A673 (cell line): ENCODE measurements around the gene NKD1. TPM values are rescaled to one million over a fixed set of nuclear protein-coding genes. Genes with fewer than 3 reads are reported as not detected.

ENCODE experiments used
- BruUV-seq: library from RNA; stranded (reverse); fragments of 400-500 nt; replicated peaks from 2 replicates; lab custom pipeline; 2021; lab: Mats Ljungman, UMichigan
- CTCF ChIA-PET: fragments of 300-600 bp; sonication (Branson Sonifier 250); formaldehyde crosslinking; loops from one replicate; lab custom pipeline; 2022; ENCODE audit warnings: antibody characterized with exemption; lab: Charles Lee
- POLR2A ChIA-PET: fragments of 300-600 bp; sonication (Branson Sonifier 250); formaldehyde crosslinking; loops from one replicate; lab custom pipeline; 2022; ENCODE audit warnings: antibody characterized with exemption; ENCODE audit not compliant: low non-redundant PET; lab: Charles Lee
- DNase-seq: peaks from one replicate; pipeline ENCODE4 v3.0.0-alpha.2; 2015; ENCODE audit warnings: low spot score
- H3K27ac ChIP-seq: fragments of 200-600 bp; sonication (generic); 2 replicates; pipeline ENCODE4 v1.5.1; 2016; ENCODE audit warnings: mixed run types, low read depth, mild to moderate bottlenecking, mixed read lengths, antibody characterized with exemption, low read length; ENCODE audit not compliant: poor library complexity, severe bottlenecking
- H3K27me3 ChIP-seq: fragments of 200-600 bp; sonication (generic); replicated peaks from 2 replicates; pipeline ENCODE4 v1.6.1; 2017; ENCODE audit warnings: mixed run types, low read depth, mild to moderate bottlenecking, mixed read lengths, antibody characterized with exemption, low read length; ENCODE audit not compliant: insufficient read depth, poor library complexity
- H3K36me3 ChIP-seq: fragments of 200-600 bp; sonication (generic); 2 replicates; pipeline ENCODE4 v1.6.1; 2016; ENCODE audit warnings: mixed run types, mild to moderate bottlenecking, mixed read lengths, antibody characterized with exemption, low read length; ENCODE audit not compliant: insufficient read depth, poor library complexity, severe bottlenecking
- H3K4me1 ChIP-seq: fragments of 200-600 bp; sonication (generic); 2 replicates; pipeline ENCODE4 v1.6.1; 2017; ENCODE audit warnings: mixed run types, mild to moderate bottlenecking, mixed read lengths, antibody characterized with exemption, low read length; ENCODE audit not compliant: insufficient read depth, poor library complexity, severe bottlenecking
- H3K4me3 ChIP-seq: fragments of 200-600 bp; sonication (generic); 2 replicates; pipeline ENCODE4 v1.5.1; 2016; ENCODE audit warnings: low read depth, mixed run types, mild to moderate bottlenecking, mixed read lengths, low read length; ENCODE audit not compliant: poor library complexity, severe bottlenecking
- H3K9me3 ChIP-seq: fragments of 200-600 bp; sonication (generic); 2 replicates; pipeline ENCODE4 v1.6.1; 2016; ENCODE audit warnings: mixed run types, low read depth, mild to moderate bottlenecking, mixed read lengths, antibody characterized with exemption, low read length; ENCODE audit not compliant: poor library complexity, severe bottlenecking
- EZH2 ChIP-seq: fragments of 200-600 bp; sonication (generic); IDR thresholded peaks from 2 replicates; pipeline ENCODE4 v1.6.1; 2017; ENCODE audit warnings: borderline replicate concordance, low read depth, mild to moderate bottlenecking, mixed read lengths, antibody characterized with exemption, low read length; ENCODE audit not compliant: poor library complexity, severe bottlenecking
- intact Hi-C: fragments of 100-400 bp; cut with micrococcal nuclease; formaldehyde crosslinking; loops from one replicate; pipeline ENCODE4 v1.10.0; 2022; ENCODE audit not compliant: unreplicated experiment
- total RNA-seq: library from RNA; stranded (reverse); gene quantifications from 2 replicates; pipeline ENCODE4 v1.2.3, GENCODE V29; 2021
- TF ChIP-seq, protein P1 (sequence below): fragments of 300-800, 200-600 bp; sonication (generic); conservative IDR thresholded peaks from 2 replicates; pipeline ENCODE4 v1.5.1; 2017; ENCODE audit warnings: low read depth, mild to moderate bottlenecking, antibody characterized with exemption, low read length, moderate library complexity, mixed read lengths

NKD1 gene
- total RNA-seq, 1 experiment from 2014 or later = 1.1 TPM

DNA sequence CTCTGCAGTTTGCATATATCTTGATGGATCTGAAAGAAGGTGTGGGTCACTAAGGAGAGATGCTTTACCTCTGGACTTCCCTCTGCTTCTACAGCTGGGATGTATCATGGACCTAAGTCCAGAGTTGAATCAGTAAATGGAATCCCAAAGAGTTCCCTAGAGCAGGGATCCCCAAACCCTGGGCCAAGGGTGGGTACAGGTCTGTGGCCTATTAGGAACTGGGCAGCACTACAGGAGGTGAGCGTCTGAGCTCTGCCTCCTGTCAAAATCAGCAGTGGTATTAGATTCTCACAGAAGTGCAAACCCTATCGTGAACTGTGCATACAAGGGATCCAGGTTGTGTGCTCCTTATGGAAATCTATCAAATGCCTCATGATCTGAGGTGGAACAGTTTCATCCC is 39.3 kb downstream of the NKD1 start:
- Histone ChIP-seq H3K4me1 (peaks cover 6% of the 10 kb centered on the region), H3K27me3 (no peaks in the 10 kb centered on the region), H3K4me3 (no peak overlapping the region), H3K9me3 (no peaks in the 10 kb centered on the region), H3K27ac (no peak overlapping the region), H3K36me3 (no peaks in the 10 kb centered on the region)
- CTCF ChIA-PET = no interaction called here
- TF ChIP-seq EZH2 = no peak
- TF ChIP-seq, protein P1, sequence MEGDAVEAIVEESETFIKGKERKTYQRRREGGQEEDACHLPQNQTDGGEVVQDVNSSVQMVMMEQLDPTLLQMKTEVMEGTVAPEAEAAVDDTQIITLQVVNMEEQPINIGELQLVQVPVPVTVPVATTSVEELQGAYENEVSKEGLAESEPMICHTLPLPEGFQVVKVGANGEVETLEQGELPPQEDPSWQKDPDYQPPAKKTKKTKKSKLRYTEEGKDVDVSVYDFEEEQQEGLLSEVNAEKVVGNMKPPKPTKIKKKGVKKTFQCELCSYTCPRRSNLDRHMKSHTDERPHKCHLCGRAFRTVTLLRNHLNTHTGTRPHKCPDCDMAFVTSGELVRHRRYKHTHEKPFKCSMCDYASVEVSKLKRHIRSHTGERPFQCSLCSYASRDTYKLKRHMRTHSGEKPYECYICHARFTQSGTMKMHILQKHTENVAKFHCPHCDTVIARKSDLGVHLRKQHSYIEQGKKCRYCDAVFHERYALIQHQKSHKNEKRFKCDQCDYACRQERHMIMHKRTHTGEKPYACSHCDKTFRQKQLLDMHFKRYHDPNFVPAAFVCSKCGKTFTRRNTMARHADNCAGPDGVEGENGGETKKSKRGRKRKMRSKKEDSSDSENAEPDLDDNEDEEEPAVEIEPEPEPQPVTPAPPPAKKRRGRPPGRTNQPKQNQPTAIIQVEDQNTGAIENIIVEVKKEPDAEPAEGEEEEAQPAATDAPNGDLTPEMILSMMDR = no peak
- POLR2A ChIA-PET = no interaction called here
- no TSS peak for BruUV-seq
- no peak for DNase-seq
- intact Hi-C loops = no loop called here

DNA sequence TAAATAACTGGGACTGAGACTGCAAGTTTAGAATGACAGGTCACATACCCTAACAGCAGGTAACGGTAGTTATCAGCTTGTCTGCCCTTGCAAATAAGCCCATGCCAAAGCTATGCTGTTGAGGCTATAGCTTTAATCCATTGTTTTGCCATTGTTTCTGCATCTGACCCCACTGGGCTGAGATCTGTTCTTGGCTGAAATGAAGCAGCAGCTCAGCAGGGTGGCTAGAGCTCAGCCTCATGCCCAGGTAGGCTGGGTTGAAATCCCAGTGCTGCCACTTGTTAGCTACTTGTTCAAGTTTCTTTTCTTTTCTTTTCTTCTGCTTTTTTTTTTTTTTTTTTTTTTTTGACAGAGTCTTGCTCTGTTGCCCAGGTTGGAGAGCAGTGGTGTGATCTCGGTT is 40.1 kb downstream of the NKD1 start:
- no TSS peak for BruUV-seq
- H3K27me3 ChIP-seq = no peaks in the 10 kb centered on the region
- H3K4me3 ChIP-seq = no peak overlapping the region
- peaks cover 6% of the 10 kb centered on the region for H3K4me1 ChIP-seq
- ChIA-PET CTCF (interaction anchor here (0.6 kb wide), 1 partner anchor 80 kb away, joined by 7 read pairs; no protein-coding TSS in a partner anchor), POLR2A (interaction anchor here (0.6 kb wide), 1 partner anchor 1232 kb away, joined by 9 read pairs; no protein-coding TSS in a partner anchor)
- DNase-seq = no peak
- no peak overlapping the region for H3K27ac ChIP-seq
- no peaks in the 10 kb centered on the region for H3K9me3 ChIP-seq
- TF ChIP-seq EZH2 = no peak
- TF ChIP-seq, protein P1 = no peak
- no peaks in the 10 kb centered on the region for H3K36me3 ChIP-seq
- intact Hi-C loops = no loop called here

DNA sequence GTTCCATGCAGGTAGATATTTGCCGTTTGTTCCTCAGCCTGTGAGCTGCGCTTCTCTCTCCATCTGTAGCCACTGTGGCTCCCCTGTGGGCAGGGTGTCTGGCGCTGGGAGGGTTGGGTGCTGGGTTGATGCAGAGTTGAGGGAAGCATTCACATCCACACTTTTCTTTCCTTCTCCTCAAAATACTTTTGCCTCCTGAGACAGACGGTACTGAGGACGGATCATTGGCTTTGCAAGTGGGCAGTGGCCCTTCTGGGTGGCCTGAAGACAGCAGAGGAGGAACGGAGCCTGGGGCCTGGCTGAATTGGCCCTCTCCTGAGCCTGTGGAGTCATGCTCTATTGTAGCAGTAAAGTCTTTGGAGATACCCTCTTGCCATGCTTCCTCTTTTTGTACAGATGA is 43.0 kb downstream of the NKD1 start:
- TF ChIP-seq, protein P1 = no peak
- no peak for TF ChIP-seq EZH2
- ChIA-PET CTCF (no interaction called here), POLR2A (no interaction called here)
- no peak overlapping the region for H3K27ac ChIP-seq
- peaks cover 6% of the 10 kb centered on the region for H3K4me1 ChIP-seq
- H3K4me3 ChIP-seq = no peak overlapping the region
- intact Hi-C loops = no loop called here
- no peaks in the 10 kb centered on the region for H3K9me3 ChIP-seq
- no peaks in the 10 kb centered on the region for H3K27me3 ChIP-seq
- BruUV-seq = no TSS peak
- DNase-seq = no peak
- no peaks in the 10 kb centered on the region for H3K36me3 ChIP-seq
